ENCODE results near the gene TUSC2. TPM values are rescaled to one million over a fixed set of nuclear protein-coding genes. Genes with fewer than 3 reads are reported as not detected.
"Not testable (repeated sequence)": the region's sequence is repeated elsewhere in the genome, so short reads cannot be mapped to it uniquely, and the experiment has no call there.

The TUSC2 gene
- total RNA-seq, 1 donor from 2014 or later: 24.5 TPM

- no peak for DNase-seq (ENCODE audit: low spot score)
- intact Hi-C loops (cut with DNase I): loop anchor here (5.0 kb wide), 1 partner anchor 39 kb away; the partner anchor contains the start of gene TUSC2
Measured at GRCh38 chr3:50288387-50289007, 39.5 kb downstream of the TUSC2 start.

GRCh38 chr3:50287262-50287661 is 40.8 kb downstream of the TUSC2 start:
- intact Hi-C loops (cut with DNase I): loop anchor here (5.0 kb wide), 1 partner anchor 40 kb away; the partner anchor contains the start of gene TUSC2
- no peak for DNase-seq (ENCODE audit: low spot score)

GRCh38 chr3:50286322-50287227 is 41.4 kb downstream of the TUSC2 start:
- intact Hi-C loops (cut with DNase I): loop anchor here (5.0 kb wide), 1 partner anchor 41 kb away; the partner anchor contains the start of gene TUSC2
- DNase-seq (ENCODE audit: low spot score): no peak

GRCh38 chr3:50284121-50284520 is 43.9 kb downstream of the TUSC2 start:
- intact Hi-C loops (cut with DNase I); DNase-seq (ENCODE audit: low spot score): not testable (repeated sequence)

- no peak for DNase-seq (ENCODE audit: low spot score)
- intact Hi-C loops (cut with DNase I): no loop called here
Measured at GRCh38 chr3:50279255-50280016, 48.6 kb downstream of the TUSC2 start.

DNA sequence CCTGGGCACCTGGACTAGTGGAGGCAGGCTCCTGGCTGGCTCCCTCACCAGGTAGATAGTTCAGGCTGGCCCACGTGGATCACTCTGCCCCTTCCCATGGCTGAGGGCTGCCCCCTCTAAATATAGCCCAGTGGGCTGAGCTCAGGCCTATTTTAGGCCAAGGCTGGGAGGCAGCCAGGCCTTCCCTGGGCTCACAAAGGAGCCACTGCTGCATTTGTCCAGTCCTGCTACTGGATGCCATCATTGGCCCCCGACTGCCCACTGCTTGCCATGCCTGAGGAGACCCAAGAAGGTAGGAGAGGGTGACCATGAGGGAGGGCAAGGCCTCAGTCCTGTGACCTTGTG is 49.2 kb downstream of the TUSC2 start, which contains the start of gene LSMEM2:
Gene LSMEM2 (plus strand): TSS at position 208 of the 345 bp plus-strand sequence. CDS start 27 bp downstream, at position 235.
- intact Hi-C loops (cut with DNase I): no loop called here

GRCh38 chr3:50278123-50278879 is 49.7 kb downstream of the TUSC2 start:
- DNase-seq (ENCODE audit: low spot score): no peak
- intact Hi-C loops (cut with DNase I): no loop called here

More for the DNA sequence above, 49.2 kb downstream of the TUSC2 start, which contains the start of gene LSMEM2:
- DNase-seq (ENCODE audit: low spot score): peak; percentile 88

DNA sequence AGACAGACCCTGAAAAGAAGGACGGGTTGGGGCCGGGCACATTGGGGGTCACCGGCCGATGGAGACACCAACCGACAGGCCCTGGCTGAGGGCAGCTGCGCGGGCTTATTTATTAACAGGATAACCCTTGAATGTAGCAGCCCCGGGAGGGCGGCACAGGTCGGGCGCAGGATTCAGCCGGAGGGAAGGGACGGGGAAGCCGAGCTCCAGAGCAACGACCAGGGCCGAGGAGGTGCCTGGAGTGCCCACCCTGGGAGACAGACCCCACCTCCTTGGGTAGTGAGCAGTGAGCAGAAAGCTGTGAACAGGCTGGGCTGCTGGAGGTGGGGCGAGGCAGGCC is 51.3 kb downstream of the TUSC2 start:
- intact Hi-C loops (cut with DNase I): no loop called here
- DNase-seq (ENCODE audit: low spot score): no peak

DNA sequence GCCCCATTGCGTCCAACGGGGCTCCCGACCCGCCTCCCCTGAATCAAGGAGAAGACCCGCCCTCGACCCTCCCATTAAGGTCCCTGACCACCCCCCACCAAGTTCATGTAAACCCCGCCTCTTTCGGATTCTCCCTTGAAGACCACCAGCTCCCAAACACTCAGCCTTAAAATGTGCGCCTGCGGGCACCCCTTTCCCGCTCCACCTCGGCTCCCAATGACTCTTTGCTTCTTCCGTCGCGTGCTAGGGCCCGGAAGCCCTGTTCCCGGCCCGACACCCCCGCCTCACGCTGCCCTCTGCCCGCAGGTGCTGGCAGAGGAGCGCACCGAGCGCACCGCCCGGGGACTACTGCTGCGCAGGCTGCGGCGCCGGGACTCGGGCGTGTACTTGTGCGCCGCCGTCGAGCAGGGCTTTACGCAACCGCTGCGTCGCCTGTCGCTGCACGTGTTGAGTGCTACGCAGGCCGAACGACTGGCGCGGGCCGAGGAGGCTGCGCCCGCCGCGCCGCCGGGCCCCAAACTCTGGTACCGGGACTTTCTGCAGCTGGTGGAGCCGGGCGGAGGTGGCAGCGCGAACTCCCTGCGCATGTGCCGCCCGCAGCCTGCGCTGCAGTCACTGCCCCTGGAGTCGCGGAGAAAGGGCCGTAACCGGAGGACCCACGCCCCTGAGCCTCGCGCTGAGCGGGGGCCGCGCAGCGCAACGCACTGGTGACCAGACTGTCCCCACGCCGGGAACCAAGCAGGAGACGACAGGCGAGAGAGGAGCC is 51.8 kb downstream of the TUSC2 start:
- DNase-seq (ENCODE audit: low spot score): no peak
- intact Hi-C loops (cut with DNase I): loop anchor here (2.0 kb wide), 1 partner anchor 49 kb away; no protein-coding TSS in a partner anchor

DNA sequence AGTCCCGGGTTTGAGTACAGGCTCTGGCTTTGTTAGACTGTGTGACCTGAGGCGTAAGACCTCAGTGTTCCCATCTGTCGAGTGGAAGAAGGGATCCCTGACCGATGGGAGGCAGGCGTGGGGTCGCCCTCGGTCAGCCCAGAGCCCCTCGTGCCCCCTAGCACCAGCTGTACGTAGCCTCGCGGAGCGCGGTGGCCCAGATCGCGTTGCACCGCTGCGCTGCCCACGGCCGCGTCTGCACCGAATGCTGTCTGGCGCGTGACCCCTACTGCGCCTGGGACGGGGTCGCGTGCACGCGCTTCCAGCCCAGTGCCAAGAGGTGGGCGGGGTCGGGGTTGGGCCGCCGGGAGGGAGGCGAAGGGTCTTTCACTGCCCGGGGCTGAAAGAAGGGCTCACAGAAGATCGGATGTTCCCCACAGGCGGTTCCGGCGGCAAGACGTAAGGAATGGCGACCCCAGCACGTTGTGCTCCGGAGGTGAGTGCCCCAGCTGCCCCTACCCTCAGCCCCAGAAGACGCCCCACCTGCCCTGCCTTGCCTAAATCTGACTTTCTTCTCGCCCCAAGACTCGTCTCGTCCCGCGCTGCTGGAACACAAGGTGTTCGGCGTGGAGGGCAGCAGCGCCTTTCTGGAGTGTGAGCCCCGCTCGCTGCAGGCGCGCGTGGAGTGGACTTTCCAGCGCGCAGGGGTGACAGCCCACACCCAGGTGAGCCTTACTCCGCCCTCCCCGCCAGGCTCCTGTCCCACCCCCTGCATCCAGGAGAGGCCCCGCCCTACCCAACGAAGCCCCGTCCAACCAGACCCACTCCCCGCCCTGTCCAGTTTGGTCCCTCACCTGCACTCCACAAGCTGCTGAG is 52.7 kb downstream of the TUSC2 start:
- intact Hi-C loops (cut with DNase I): loop anchor here (2.0 kb wide), 1 partner anchor 49 kb away; no protein-coding TSS in a partner anchor

More for the DNA sequence above, 52.7 kb downstream of the TUSC2 start:
- DNase-seq (ENCODE audit: low spot score): no peak

Other genes with a start within 250 kb of the TUSC2 start
- gene RBM5, start 239.3 kb downstream of the TUSC2 start, total RNA-seq: 85.3 TPM
- gene SEMA3F, start 172.9 kb downstream of the TUSC2 start, total RNA-seq: 10.0 TPM
- not detected for gene GNAT1, start 136.6 kb downstream of the TUSC2 start, total RNA-seq
- gene SLC38A3, start 123.0 kb downstream of the TUSC2 start, total RNA-seq: 6.6 TPM
- gene GNAI2, start 92.0 kb downstream of the TUSC2 start, total RNA-seq: 153 TPM
- 26.5 TPM for gene SEMA3B, start 59.1 kb downstream of the TUSC2 start, total RNA-seq
- 25.7 TPM for gene LSMEM2, start 49.1 kb downstream of the TUSC2 start, total RNA-seq
- gene IFRD2, start 35.8 kb downstream of the TUSC2 start, total RNA-seq: 45.7 TPM
- gene HYAL3, start 28.8 kb downstream of the TUSC2 start, total RNA-seq: 1.3 TPM
- gene NAA80, start 28.8 kb downstream of the TUSC2 start, total RNA-seq: 8.5 TPM
- 51.6 TPM for gene HYAL1, start 24.6 kb downstream of the TUSC2 start, total RNA-seq
- 42.0 TPM for gene HYAL2, start 5.5 kb downstream of the TUSC2 start, total RNA-seq
- 11.0 TPM for gene RASSF1, start 12.6 kb upstream of the TUSC2 start, total RNA-seq
- 0.35 TPM for gene ZMYND10, start 17.5 kb upstream of the TUSC2 start, total RNA-seq
- 19.1 TPM for gene NPRL2, start 22.6 kb upstream of the TUSC2 start, total RNA-seq
- 6.4 TPM for gene CYB561D2, start 22.6 kb upstream of the TUSC2 start, total RNA-seq
- 26.6 TPM for gene TMEM115, start 31.3 kb upstream of the TUSC2 start, total RNA-seq
- gene CACNA2D2, start 175.4 kb upstream of the TUSC2 start, total RNA-seq: 1.4 TPM
- 35.7 TPM for gene C3orf18, start 239.5 kb upstream of the TUSC2 start, total RNA-seq
- gene HEMK1, start 241.3 kb upstream of the TUSC2 start, total RNA-seq: 14.4 TPM

All from cardiac septum (tissue), 1 donor.